GM18951 (cell line): ENCODE measurements around the gene PDE8B.

Source experiments
- POLR2A ChIP-seq: IDR thresholded peaks from 4 replicates; pipeline ENCODE4 v1.6.1; 2011; ENCODE audit warnings: mild to moderate bottlenecking; ENCODE audit not compliant: insufficient read length, insufficient read depth; ENCODE audit errors: extremely low read depth
- in situ Hi-C: fragments of 300-500 bp; cut with MboI; formaldehyde crosslinking; loops from one replicate; pipeline ENCODE4 v1.12.0; 2022; ENCODE audit warnings: low sequenced_read_pairs, mixed read lengths, inconsistent platforms; ENCODE audit not compliant: unreplicated experiment

Gene PDE8B

DNA sequence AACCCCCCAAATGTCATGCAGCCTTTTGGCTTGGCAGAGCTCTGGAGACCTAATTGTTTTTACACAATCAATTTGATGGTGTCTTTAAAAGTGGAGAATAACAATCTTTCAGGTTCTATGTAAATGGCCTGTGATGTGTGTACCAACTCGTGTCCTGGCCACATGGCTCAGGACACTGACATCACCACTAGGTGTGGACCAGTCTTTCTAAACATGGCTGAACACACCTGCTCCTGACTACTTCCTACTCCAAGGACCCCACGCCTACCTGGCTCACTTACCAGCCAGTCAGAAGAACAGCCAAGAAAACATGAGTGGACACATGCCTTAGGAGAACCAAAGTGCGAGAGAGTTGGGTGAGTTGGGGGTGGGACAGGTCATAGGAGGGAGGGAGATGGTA, 210.5 kb downstream of the PDE8B start:
- no peak for TF ChIP-seq POLR2A
- in situ Hi-C loops, result no loop called here

DNA sequence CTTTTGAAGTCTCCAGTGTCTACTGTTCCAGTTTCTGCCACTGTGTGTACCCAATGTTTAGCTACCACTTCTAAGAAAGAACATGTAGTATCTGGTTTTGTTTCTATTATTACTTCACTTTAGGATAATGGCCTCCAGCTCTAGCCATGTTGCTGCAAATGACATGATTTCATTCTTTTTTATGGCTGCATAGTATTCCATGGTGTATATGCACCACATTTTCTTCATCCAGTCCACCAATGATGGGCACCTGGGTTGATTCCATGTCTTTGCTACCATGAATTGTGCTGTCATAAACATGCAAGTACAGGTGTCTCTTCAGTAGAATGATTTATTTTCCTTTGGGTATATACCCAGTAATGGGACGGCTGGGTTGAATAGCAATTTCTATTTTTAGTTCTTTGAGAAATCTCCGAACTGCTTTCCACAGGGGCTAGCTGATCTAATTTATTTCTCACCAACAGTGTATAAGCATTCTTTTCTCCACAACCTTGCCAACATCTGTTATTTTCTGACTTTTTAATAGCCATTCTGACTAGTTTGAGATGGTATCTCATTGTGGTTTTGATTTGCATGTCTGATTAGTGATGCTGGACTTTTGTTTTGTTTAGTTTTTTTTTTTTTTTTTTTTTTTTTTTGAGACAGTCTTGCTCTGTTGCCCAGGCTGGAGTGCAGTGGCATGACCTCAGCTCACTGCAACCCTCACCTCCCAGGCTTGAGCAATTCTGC, 212.7 kb downstream of the PDE8B start:
- no peak for TF ChIP-seq POLR2A
- in situ Hi-C loops, result no loop called here

DNA sequence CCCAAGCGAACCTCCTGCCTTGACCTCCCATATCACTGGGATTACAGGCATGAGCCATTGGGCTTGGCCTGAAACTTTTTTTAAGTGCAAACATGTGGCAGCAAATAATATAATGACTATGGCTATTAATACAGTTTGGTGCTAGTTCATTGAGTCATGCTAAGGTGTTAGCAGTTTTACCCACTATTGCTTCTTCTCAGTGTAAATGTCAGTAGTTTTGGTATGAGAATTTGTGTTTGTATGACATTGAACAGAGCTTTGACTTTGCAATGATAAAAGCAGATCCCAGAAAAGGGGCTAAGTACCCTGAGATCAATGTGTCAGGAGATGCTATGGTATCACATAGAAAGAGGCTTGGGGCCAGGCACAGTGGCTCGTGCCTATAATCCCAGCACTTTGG, 214.4 kb downstream of the PDE8B start:
- TF ChIP-seq POLR2A, result no peak
- in situ Hi-C loops, result no loop called here

DNA sequence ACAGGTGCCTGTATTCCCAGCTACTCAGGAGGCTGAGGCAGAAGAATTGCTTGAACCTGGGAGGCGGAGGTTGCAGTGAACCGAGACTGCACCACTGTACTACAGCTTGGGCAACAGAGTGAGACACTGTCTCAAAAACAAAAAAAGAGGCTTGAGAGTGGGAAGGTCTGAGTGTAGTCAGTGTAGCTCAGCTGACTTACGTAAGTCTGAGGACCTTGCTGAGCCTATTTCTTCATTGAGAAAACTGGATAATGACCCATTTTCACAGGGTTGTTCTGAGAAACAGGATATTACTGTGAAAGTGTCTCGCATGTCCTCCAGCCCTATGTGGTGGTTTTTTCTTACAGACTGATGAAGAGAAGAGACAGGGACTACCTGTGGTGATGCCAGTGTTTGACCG, 214.9 kb downstream of the PDE8B start:
- in situ Hi-C loops, result no loop called here
- no peak for TF ChIP-seq POLR2A

DNA sequence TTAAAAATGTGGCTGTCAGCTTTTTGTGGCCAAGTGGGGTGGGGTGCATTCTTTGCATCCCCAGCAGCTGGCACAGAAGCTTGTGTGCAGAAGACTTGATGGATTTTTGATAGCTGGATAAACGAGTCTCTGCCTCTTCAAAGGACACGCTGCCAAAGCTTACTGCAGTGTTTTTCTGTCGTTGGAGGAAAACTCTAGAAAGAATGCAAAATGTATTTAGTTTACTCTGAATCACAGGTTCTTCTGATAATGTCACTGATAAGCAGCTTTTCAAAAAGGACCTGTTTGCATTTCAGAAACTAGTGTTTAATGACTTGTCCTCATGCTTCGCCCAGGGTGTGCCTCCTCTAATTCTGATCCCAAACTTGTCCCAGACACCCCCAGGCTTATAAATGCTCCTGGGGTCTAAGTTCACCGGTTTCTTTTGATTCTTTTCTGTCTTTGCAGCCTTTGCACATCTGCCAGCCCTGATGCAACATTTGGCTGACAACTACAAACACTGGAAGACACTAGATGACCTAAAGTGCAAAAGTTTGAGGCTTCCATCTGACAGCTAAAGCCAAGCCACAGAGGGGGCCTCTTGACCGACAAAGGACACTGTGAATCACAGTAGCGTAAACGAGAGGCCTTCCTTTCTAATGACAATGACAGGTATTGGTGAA, 215.6 kb downstream of the PDE8B start:
- in situ Hi-C loops, result no loop called here
- no peak for TF ChIP-seq POLR2A

DNA sequence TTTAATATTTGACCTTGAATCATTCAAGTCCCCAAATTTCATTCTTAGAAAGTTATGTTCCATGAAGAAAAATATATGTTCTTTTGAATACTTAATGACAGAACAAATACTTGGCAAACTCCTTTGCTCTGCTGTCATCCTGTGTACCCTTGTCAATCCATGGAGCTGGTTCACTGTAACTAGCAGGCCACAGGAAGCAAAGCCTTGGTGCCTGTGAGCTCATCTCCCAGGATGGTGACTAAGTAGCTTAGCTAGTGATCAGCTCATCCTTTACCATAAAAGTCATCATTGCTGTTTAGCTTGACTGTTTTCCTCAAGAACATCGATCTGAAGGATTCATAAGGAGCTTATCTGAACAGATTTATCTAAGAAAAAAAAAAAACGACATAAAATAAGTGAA, 216.2 kb downstream of the PDE8B start:
- no peak for TF ChIP-seq POLR2A
- in situ Hi-C loops, result no loop called here

DNA sequence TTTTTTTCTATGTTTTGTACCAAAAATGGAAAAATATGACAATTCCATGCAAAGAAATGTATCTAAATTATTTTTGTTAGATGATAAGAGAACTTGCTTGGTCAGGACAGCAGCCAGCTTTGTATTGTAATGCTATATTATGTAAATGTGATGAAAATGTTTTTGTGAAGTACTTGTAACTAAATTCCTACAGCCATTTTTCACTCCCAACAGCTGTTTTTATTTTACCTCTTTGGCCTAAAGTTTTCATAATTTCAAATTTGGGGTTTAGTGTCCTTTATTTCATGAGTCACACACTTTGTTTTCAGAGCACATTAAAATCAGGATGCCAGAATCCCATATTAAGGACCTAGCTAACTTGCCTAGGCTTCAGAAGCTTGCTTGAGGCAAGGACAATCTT, 217.5 kb downstream of the PDE8B start:
- in situ Hi-C loops, result no loop called here
- no peak for TF ChIP-seq POLR2A

DNA sequence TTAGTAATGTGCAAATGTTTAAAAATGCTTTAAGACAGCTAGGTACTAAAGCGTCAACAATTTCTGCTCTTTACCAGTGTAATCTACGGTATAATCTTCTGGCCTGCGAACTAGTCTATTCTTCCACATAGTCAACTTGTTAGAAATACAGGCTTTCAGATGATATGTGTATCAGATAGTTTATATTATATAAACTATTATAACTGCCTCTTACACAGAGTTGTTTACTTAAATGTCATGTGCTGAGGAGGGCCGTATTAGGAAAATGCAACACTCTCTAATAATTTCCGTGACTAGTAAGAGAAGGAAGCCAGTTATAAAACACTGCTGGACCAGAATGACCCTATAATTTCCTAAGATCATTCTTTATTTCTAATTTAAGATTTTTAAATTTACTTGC, 218.0 kb downstream of the PDE8B start:
- in situ Hi-C loops, result no loop called here

DNA sequence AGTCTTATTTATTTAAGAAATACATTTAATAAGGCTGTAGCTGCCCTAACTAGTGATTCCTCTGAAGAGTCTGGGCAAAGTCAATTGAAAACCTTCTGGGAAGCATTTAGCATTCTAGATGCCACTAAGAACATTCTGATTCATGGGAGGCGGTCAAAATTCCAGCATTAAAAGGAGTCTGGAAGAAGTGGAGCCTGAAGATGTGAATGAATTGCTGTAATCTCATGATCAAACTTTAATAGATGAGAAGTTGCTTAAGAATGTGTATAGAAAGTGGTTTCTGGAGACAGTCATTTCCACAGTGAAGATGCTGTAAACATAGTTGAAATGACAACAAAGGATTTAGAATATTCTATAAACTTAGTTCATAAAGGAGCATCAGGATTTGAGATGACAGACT, 220.2 kb downstream of the PDE8B start:
- in situ Hi-C loops, result no loop called here
- no peak for TF ChIP-seq POLR2A

More for the DNA sequence above, 218.0 kb downstream of the PDE8B start:
- no peak for TF ChIP-seq POLR2A

DNA sequence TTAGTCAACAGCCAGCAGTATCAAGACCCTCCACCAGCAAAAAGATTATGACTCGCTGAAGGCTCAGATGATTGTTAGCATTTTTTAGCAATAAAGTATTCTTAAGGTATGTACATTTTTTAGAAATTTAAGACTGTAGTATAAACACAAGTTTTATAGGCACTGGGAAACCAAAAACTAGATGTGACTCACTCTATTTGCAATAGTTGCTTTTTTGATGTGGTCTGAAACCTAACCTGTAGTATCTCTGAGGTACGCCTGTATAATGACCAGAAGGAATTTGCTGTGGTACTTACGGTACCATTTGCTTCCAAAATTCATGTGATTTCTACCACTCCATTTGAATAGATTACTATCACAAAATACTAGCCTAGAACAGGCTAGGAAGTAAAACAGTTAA, 220.8 kb downstream of the PDE8B start:
- no peak for TF ChIP-seq POLR2A
- in situ Hi-C loops, result no loop called here

DNA sequence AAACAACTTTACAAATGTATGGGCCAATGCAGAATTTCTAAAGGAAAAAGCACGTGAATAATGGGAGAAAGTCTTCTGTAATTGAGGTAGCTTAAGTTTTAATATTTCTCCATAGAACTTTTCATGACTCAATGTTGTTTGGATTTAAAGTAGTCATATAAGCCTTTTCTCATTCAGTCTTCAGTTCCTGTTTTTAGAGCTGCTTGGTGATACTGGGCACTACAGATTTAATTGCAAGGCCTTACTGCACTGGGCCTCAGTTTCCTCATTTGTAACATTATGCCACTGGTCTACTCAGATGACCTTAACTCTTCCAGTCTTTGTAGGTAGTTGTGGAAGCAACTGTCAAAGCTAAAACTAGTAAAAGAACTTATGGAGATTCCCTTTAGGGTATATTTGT, 221.2 kb downstream of the PDE8B start:
- no peak for TF ChIP-seq POLR2A
- in situ Hi-C loops, result no loop called here

DNA sequence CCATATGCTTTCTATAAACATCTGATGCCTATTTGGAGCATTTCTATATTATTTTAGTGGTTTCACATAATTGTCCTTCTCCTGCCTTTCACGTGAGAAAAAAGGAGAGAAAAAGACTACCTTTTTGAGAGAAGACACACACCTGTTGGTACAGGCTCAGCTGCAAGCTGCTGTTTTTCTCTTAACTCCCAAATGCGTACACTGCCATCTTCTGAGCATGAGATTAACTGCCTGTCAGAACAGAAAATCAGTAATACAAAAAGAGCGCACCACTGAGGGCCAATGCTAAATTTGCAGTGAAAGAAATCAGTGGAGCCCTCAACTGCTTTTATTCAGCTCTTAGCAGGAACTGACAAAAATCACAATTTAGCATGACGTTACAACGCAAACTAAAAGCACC, 226.7 kb downstream of the PDE8B start:
- TF ChIP-seq POLR2A, result no peak
- in situ Hi-C loops, result no loop called here

DNA sequence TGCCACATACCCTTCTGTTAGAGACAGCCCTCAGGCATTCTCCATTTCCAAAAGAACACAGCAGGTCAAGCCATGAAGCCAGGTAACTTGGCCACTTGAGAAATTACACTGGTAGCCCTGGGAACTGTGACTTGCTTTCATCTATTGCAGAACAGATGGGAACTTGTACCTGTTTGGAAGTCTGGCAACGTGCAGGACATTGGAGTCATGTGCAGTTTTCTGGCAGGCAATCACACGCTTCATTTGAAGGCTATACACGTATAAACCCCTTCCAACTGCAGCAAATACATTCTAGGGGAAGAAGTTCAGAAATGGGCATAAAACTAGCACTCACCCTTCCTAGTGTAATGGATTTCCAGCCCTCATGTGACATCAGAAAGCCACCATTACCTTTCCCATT, 227.6 kb downstream of the PDE8B start:
- in situ Hi-C loops, result no loop called here
- TF ChIP-seq POLR2A, result no peak

DNA sequence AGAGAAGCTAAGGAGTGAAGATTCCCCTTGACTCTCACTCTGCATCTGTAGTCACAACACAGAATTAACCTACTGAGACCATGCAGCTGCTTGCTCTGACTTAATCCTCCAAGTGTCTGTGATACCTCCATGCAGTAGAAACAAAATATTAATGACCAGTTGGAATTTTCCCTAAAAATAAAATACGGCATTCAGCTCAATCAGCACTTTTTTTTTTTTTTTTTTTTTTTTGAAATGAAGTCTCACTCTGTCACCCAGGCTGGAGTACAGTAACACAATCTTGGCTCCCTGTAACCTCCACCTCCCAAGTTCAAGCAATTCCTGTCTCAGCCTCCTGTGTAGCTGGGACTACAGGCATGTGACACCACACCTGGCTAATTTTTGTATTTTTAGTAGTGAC, 233.2 kb downstream of the PDE8B start:
- in situ Hi-C loops, result no loop called here
- TF ChIP-seq POLR2A, result no peak
